ENCODE measurements around the gene NFIX. TPM values are rescaled to one million over a fixed set of nuclear protein-coding genes. Genes with fewer than 3 reads are reported as not detected.
A peak's percentile ranks its signal among the peaks of the same experiment; 100 is the strongest.

The NFIX gene
- total and polyA plus RNA-seq, 9 of the 15 experiments (the other 6 are each of a cell fraction or from before 2014, with no cell fraction given) = 0.28 to 26.8 (median 5.4) TPM

GRCh38 chr19:13093407-13094105 is 98.3 kb downstream of the NFIX start (continued):
- TF ChIP-seq CUX1 (CRISPR knock-in tag; IDR thresholded peaks at IDR 0.05) = no peak
- TF ChIP-seq REST (IDR thresholded peaks at IDR 0.05; ENCODE audit: borderline replicate concordance) = peak; percentile 90
- TF ChIP-seq REST (CRISPR knock-in tag; IDR thresholded peaks at IDR 0.05; ENCODE audit: low read depth) = no peak
- TF ChIP-seq CTCFL (IDR thresholded peaks at IDR 0.05; ENCODE audit: borderline replicate concordance, insufficient read depth, low read depth, low read length, poor library complexity, severe bottlenecking) = peak; percentile 63
- TF ChIP-seq SIN3B (IDR thresholded peaks at IDR 0.05; ENCODE audit: low read depth) = no peak
- TF ChIP-seq E2F1 (CRISPR knock-in tag; IDR thresholded peaks at IDR 0.05) = no peak
- TF ChIP-seq TEAD1 (CRISPR knock-in tag; IDR thresholded peaks at IDR 0.05) = no peak
- TF ChIP-seq MYC (IDR thresholded peaks at IDR 0.05; ENCODE audit: low read depth, low read length) = no peak
- TF ChIP-seq MYC (CRISPR knock-in tag; IDR thresholded peaks at IDR 0.05; ENCODE audit: borderline replicate concordance, low read depth) = no peak
- TF ChIP-seq SETDB1 (IDR thresholded peaks at IDR 0.05; ENCODE audit: low read length) = no peak
